Measurements from ENCODE around the gene KIAA0513. TPM values are rescaled to one million over a fixed set of nuclear protein-coding genes. Genes with fewer than 3 reads are reported as not detected.

Gene KIAA0513
- total and polyA plus RNA-seq, 2 of the 13 experiments (the other 11 are each of a cell fraction or from before 2014, with no cell fraction given): 1.8 TPM

DNA sequence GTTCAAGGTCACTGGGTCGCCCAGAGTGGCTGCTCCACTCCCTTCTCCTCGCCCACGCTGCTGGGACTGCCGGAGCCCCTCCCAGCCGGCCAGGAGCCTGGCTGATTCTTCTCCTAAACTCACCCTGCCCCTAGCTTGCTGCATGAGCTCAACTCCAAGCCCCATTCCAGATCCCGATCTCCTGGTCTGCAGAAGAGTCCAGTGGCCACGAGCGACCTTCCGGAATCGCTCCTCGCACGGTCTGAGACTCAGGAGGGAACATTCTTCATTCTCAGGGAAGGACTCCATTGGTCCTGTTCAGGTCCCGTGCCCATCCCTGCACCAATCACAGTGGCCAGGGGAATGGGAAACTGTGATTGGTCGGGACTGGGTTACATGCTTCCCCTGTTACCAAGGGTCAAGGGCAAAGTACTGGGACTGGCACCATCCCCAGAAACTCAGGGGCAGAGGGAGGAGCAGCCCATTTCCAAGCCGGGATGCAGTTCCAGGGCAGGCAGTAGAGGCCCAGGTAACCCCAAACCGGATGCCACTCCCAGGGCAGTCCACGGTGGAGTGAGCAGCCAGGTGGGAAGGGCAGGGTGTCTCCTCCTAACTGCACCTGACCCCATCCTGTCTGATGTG, 109.2 kb downstream of the KIAA0513 start (continued):
- TF ChIP-seq, protein P1, sequence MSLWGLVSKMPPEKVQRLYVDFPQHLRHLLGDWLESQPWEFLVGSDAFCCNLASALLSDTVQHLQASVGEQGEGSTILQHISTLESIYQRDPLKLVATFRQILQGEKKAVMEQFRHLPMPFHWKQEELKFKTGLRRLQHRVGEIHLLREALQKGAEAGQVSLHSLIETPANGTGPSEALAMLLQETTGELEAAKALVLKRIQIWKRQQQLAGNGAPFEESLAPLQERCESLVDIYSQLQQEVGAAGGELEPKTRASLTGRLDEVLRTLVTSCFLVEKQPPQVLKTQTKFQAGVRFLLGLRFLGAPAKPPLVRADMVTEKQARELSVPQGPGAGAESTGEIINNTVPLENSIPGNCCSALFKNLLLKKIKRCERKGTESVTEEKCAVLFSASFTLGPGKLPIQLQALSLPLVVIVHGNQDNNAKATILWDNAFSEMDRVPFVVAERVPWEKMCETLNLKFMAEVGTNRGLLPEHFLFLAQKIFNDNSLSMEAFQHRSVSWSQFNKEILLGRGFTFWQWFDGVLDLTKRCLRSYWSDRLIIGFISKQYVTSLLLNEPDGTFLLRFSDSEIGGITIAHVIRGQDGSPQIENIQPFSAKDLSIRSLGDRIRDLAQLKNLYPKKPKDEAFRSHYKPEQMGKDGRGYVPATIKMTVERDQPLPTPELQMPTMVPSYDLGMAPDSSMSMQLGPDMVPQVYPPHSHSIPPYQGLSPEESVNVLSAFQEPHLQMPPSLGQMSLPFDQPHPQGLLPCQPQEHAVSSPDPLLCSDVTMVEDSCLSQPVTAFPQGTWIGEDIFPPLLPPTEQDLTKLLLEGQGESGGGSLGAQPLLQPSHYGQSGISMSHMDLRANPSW (CRISPR knock-in tag; IDR thresholded peaks at IDR 0.05; ENCODE audit: borderline replicate concordance): peak; percentile 21; the same call in 1 of the 2 replicates
- TF ChIP-seq ZNF724P (CRISPR knock-in tag; IDR thresholded peaks at IDR 0.05; ENCODE audit: borderline replicate concordance) (peak; percentile 82), MAFG (CRISPR knock-in tag; IDR thresholded peaks at IDR 0.05) (no peak), SIN3B (IDR thresholded peaks at IDR 0.05; ENCODE audit: low read length) (no peak), HOXA5 (CRISPR knock-in tag; IDR thresholded peaks at IDR 0.05) (peak; percentile 58), ZNF761 (CRISPR knock-in tag; conservative IDR thresholded peaks at IDR 0.05) (peak; percentile 82; the same call in 1 of the 2 replicates), ZNF883 (CRISPR knock-in tag; IDR thresholded peaks at IDR 0.05; ENCODE audit: not compliant biosample characterization) (peak; percentile 11), HOXA3 (CRISPR knock-in tag; IDR thresholded peaks at IDR 0.05) (peak; percentile 25), GABPB1 (CRISPR knock-in tag; IDR thresholded peaks at IDR 0.05) (peak; percentile 62), ZNF496 (CRISPR knock-in tag; IDR thresholded peaks at IDR 0.05; ENCODE audit: insufficient replicate concordance) (no peak), SETDB1 (CRISPR knock-in tag; IDR thresholded peaks at IDR 0.05; ENCODE audit: borderline replicate concordance) (peak; percentile 94), FOXK2 (IDR thresholded peaks at IDR 0.05) (no peak), ZNF629 (CRISPR knock-in tag; conservative IDR thresholded peaks at IDR 0.05) (peak; percentile 55; the same call in 1 of the 2 replicates), SCMH1 (CRISPR knock-in tag; IDR thresholded peaks at IDR 0.05; ENCODE audit: borderline replicate concordance) (no peak), ARNT (IDR thresholded peaks at IDR 0.05) (no peak), TAF15 (IDR thresholded peaks at IDR 0.05; ENCODE audit: low read depth, low read length, poor library complexity, severe bottlenecking) (no peak), GZF1 (CRISPR knock-in tag; IDR thresholded peaks at IDR 0.05) (peak; percentile 53), NR1H2 (CRISPR knock-in tag; IDR thresholded peaks at IDR 0.05; ENCODE audit: borderline replicate concordance, low read depth) (no peak; the same call in 1 of the 2 replicates), ZNF501 (CRISPR knock-in tag; IDR thresholded peaks at IDR 0.05) (peak; percentile 82), ZNF652 (CRISPR knock-in tag; IDR thresholded peaks at IDR 0.05; ENCODE audit: borderline replicate concordance, low read depth) (no peak), ZNF546 (CRISPR knock-in tag; conservative IDR thresholded peaks at IDR 0.05) (peak; percentile 35; the same call in 1 of the 2 replicates), ATF7-NPFF (CRISPR knock-in tag; IDR thresholded peaks at IDR 0.05; ENCODE audit: low read depth) (no peak; the same call in 1 of the 2 replicates)
- TF ChIP-seq, protein P2, sequence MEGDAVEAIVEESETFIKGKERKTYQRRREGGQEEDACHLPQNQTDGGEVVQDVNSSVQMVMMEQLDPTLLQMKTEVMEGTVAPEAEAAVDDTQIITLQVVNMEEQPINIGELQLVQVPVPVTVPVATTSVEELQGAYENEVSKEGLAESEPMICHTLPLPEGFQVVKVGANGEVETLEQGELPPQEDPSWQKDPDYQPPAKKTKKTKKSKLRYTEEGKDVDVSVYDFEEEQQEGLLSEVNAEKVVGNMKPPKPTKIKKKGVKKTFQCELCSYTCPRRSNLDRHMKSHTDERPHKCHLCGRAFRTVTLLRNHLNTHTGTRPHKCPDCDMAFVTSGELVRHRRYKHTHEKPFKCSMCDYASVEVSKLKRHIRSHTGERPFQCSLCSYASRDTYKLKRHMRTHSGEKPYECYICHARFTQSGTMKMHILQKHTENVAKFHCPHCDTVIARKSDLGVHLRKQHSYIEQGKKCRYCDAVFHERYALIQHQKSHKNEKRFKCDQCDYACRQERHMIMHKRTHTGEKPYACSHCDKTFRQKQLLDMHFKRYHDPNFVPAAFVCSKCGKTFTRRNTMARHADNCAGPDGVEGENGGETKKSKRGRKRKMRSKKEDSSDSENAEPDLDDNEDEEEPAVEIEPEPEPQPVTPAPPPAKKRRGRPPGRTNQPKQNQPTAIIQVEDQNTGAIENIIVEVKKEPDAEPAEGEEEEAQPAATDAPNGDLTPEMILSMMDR (CRISPR knock-in tag; IDR thresholded peaks at IDR 0.05): no peak; the same call in 1 of the 2 replicates
- TF ChIP-seq, protein P3, sequence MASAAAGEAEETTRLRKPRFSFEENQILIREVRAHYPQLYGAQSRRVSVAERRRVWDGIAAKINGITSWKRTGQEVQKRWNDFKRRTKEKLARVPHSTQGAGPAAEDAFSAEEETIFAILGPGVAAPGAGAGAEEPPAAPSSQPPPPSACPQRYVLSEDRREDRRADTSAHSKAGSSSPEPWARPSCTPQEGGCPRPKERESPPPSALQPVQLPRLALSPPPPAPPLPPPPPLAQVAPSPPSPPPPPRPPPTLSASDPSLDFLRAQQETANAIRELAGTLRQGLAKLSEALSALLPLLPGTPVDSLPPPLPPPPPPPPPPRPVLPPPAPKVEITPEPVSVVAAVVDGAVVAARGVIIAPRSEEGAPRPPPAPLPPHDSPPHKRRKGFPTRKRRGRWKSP (CRISPR knock-in tag; IDR thresholded peaks at IDR 0.05): no peak
- TF ChIP-seq, protein P4, sequence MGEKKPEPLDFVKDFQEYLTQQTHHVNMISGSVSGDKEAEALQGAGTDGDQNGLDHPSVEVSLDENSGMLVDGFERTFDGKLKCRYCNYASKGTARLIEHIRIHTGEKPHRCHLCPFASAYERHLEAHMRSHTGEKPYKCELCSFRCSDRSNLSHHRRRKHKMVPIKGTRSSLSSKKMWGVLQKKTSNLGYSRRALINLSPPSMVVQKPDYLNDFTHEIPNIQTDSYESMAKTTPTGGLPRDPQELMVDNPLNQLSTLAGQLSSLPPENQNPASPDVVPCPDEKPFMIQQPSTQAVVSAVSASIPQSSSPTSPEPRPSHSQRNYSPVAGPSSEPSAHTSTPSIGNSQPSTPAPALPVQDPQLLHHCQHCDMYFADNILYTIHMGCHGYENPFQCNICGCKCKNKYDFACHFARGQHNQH (CRISPR knock-in tag; IDR thresholded peaks at IDR 0.05): peak; percentile 75

Data from HepG2 (cell line).